Measurements from ENCODE around the gene SENP7.
"Not testable (repeated sequence)": the region's sequence is repeated elsewhere in the genome, so short reads cannot be mapped to it uniquely, and the experiment has no call there.

SENP7 gene

GRCh38 chr3:101521211-101521701 lies 8.2 kb upstream of the SENP7 start:
- DNase-seq (ENCODE audit: low read depth in 2 of 2) = no peak

DNA sequence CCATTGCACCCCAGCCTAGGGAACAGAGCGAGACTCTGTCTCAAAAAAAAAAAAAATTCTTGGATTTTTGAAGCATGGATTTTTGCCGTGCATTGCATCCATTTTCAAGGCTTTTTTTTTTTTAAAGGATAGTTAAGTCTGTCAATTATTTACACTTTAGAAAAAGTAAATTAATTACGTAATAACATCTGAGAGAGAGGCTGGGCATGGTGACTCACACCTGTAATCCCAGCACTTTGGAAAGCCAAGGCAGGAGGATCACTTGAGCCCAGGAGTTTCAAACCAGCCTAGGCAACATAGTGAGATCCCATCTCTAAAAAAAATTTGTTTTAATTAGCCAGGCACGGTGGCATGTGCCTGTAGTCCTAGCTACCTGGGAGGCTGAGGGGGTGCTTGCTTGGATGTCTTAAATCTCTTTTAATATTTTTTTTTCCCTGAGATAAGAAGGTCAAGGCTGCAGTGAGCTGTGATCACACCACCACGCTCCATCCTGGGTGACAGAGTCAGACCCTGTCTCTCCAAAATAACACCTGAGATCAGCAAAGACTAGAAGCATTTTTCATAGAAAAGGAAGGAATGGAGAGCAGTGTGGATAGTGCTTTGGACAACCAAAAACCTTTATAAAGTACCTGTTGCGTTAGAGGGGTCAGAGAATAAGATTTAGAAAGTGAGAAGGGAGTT lies 6.8 kb upstream of the SENP7 start:
- no peak for DNase-seq (ENCODE audit: low read depth in 2 of 2)

DNA sequence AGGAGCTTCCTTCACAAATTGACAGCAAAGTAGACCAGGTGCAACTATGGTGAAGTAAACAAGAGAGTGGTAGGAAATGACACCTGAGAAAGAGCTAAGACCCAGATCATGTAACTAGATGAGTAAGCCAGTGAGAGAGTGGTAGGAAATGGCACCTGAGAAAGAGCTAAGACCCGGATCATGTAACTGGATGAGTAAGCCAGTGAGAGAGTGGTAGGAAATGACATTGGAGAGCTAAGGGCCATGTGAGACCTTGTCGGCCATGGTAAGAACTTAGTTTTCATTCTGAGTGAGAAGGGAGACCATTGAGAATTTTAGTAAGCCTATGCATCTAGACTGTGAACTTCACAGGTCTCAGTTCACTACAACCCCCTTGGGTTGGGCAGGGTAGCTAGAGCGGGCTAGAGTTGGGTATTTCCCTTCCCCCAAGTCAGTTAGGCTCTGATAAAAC lies 5.4 kb upstream of the SENP7 start:
- DNase-seq (ENCODE audit: low read depth in 2 of 2) = peak; percentile 7 to 24

DNA sequence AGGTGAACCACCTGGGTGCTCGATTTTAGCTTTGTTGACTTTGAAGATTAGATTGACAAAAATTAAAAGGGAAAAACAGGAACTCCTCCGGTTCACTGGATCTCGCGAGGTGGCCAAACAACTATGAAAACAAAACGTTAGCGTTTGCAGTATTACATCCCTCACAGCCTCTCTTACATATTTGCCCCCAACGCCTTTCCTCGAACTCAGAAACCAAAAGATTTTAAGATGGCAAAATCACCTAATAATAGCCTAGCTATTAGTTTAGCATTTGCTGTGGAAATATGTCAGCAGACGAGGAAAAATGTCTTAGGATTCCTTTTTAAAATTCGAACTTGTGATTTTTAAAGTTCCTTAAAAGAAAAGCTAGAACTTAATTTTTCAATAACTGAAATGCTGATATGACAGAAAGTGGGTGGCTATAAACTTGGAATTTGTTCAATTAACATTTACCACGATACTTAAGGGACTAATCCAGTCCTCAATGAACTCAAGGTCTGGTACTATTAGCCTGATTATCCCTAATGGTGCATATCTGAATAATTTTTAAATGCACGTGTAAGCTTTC lies 491 bp upstream of the SENP7 start:
- DNase-seq (ENCODE audit: low read depth in 2 of 2) = no peak

DNA sequence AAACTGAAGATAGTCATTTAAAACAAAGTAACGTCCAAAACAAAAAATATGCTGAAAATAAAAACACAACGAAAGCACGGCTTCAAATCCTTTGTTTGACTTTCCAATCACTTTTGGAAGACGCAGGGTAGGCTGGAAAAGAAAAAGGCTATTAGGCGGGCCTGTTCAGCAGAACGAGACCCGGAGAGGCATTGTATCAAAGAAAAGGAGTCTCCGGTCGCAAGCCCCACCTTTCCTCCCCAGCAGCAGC lies 691 bp downstream of the SENP7 start:
- no peak for DNase-seq (ENCODE audit: low read depth in 2 of 2)

- no peak for DNase-seq (ENCODE audit: low read depth in 2 of 2)
Observed at GRCh38 chr3:101509811-101510210, 3.2 kb downstream of the SENP7 start.

DNA sequence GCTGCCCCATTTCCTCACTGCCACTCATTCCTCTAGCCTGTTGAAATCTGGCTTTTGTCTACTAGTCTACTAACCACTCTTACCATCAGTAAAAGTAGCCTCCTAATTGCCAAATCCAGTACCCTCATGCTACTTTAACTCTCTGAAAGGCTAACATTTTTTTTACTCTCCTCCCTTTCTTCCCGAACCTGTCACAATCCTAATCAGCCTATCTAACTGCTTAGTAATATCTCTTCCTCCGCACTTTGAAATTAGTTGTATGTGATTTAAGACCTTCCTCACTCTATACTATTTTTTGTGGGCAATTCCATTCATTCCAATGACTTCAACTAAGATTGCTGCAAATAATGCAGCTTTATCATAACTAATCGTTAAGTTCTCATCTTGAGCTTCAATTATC lies 3.7 kb downstream of the SENP7 start:
- DNase-seq (ENCODE audit: low read depth in 2 of 2) = no peak

DNA sequence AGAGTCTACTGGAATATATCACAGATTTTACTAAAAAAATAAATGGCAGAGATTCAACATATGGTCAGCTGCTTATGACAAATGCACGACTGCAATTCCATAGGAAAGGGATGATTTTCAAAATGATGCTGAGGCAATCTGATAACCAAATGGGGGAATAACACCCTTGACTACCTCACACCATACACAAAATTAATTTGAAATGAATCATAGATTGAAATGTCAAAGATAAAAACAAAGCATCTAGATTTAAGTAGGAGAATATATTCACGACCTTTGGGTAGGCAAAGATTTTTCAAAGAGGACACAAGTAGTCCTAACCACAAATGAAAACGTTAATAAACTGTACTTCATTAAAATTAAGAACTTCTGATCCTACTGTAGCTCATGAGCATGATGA lies 11.2 kb downstream of the SENP7 start:
- DNase-seq (ENCODE audit: low read depth in 2 of 2) = no peak

DNA sequence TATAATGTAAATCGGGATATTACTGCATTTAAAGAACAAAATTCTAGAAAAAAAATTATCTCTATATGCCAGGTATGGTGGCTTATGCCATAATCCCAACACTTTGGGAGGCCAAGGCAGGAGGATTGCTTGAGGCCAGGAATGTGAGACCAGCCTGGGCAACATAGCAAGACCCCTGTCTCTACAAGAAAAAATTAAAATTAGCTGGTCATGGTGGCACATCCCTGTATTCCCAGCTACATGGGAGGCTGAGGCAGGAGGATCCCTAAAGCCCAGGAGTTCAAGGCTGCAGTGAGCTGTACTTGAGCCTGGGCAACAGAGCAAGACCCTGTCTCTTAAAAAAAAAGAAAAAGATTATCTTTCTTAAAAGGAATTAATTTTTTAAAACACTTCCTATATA lies 12.8 kb downstream of the SENP7 start:
- DNase-seq (ENCODE audit: low read depth in 2 of 2) = no peak

DNA sequence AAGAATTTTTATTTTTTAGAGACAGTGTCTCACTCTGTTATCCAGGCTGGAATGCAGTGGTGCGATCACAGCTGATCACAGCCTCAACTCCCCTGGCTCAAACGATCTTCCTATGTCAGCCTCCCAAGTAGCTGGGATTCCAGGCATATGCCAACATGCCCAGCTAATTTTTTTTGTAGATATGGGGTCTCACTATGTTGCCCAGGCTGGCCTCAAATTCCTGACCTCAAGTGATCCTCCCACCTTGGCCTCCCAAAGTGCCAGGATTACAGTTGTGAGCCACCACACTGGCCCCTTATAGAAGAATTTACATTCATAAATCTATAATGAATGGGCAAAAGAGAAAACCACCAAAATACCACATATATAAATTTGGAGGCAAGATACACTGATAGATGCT lies 15.2 kb downstream of the SENP7 start:
- DNase-seq (ENCODE audit: low read depth in 2 of 2) = no peak

GRCh38 chr3:101495552-101495951 lies 17.5 kb downstream of the SENP7 start:
- no peak for DNase-seq (ENCODE audit: low read depth in 2 of 2)

GRCh38 chr3:101484805-101485620 lies 28.0 kb downstream of the SENP7 start:
- DNase-seq (ENCODE audit: low read depth in 2 of 2) = no peak

DNA sequence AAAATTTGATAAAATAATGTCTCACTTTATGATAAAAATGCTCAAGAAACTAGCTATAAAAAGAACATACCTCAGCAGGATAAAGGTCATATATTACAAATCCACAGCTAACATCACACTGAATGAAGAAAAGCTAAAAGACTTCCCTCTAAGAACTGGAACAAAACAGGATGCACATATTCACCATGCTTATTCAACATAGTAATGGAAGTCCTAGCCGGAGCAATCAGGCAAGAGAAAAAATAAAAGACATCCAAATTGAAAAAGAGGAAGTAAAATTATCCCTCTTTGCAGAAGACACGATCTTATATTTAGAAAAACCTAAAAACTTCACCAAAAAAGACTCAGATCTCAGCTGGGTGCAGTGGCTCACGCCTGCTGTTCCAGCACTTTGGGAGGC lies 34.0 kb downstream of the SENP7 start:
- no peak for DNase-seq (ENCODE audit: low read depth in 2 of 2)

GRCh38 chr3:101474841-101475552 lies 38.0 kb downstream of the SENP7 start:
- not testable (repeated sequence) for DNase-seq (ENCODE audit: low read depth in 2 of 2)

GRCh38 chr3:101468676-101469075 lies 44.3 kb downstream of the SENP7 start:
- DNase-seq (ENCODE audit: low read depth in 2 of 2) = not testable (repeated sequence)

GRCh38 chr3:101467310-101467663 lies 45.7 kb downstream of the SENP7 start:
- DNase-seq (ENCODE audit: low read depth in 2 of 2) = not testable (repeated sequence)

DNA sequence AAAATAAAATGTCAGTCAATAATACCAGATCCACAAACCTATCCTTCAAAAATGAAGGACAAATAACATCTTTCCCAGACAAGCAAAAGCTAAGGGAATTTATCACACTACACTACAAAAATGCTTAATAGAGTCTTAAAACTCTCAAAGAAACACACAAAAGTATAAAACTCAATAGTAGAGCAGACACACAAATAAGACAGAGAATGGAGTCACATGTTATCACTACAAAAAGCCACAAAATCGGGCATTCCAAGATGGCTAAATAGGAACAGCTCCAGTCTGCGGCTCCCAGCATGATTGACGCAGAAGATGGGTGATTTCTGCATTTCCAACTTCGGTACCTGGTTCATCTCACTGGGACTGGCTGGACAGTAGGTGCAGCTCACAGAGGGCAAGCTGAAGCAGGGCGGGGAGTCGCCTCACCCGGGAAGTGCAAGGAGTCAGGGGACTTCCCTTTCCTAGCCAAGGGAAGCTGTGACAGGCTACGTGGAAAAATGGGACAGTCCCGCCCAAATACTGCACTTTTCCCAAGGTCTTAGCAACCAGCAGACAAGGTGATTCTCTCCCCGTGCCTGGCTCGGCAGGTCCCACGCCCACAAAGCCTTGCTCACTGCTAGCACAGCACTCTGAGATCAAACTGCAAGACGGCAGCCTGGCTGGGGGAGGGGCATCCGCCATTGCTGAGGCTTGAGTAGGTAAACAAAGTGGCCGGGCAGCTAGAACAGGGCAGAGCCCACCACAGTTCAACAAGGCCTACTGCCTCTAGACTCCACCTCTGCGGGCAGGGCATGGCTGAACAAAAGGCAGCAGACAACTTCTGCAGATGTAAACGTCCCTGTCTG lies 46.3 kb downstream of the SENP7 start:
- DNase-seq (ENCODE audit: low read depth in 2 of 2) = peak in 1 of 2 donors; percentile 56

DNA sequence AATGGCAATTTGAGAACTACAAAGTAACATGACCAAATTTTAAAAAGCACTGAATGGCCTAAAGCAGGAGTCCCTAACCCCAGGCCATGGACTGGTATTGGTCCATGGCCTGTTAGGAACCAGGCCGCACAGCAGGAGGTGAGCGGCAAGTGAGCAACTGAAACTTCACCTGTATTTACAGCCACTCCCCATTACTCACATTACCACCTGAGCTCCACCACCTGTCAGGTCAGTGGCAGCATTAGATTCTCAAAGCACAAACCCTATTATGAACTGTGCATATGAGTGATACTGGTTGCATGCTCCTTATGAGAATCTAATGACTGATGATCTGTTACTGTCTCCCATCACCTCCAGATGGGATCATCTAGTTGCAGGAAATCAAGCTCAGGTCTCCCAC lies 48.8 kb downstream of the SENP7 start:
- no peak for DNase-seq (ENCODE audit: low read depth in 2 of 2)

- no peak for DNase-seq (ENCODE audit: low read depth in 2 of 2)
Observed at GRCh38 chr3:101461451-101461850, 51.6 kb downstream of the SENP7 start.

GRCh38 chr3:101458387-101458786 lies 54.6 kb downstream of the SENP7 start:
- no peak for DNase-seq (ENCODE audit: low read depth in 2 of 2)

- DNase-seq (ENCODE audit: low read depth in 2 of 2) = no peak
Observed at GRCh38 chr3:101454629-101455028, 58.4 kb downstream of the SENP7 start.

GRCh38 chr3:101453961-101454360 lies 59.1 kb downstream of the SENP7 start:
- DNase-seq (ENCODE audit: low read depth in 2 of 2) = no peak

Data from stimulated activated CD4-positive, alpha-beta T cell treated with anti-CD3 and anti-CD28 coated beads, Interleukin-1b, Interleukin-23, amount 100 ng/mL, for 4 hours (primary cell).